Cardiac muscle cell (in vitro differentiated cells and primary cell): Measurements from ENCODE around the gene PDZRN3. TPM values are rescaled to one million over a fixed set of nuclear protein-coding genes. Genes with fewer than 3 reads are reported as not detected.

Experiments
- DNase-seq, 2 donors: peaks; one replicate each; pipeline versions ENCODE4 v3.0.0 to v3.0.0-alpha.2; 2010 to 2017; ENCODE audit warnings: low read depth in 1 of 2, low spot score in 1 of 2
- H3K27ac ChIP-seq: fragments of 200-600 bp; sonication (generic); 2 replicates; pipeline ENCODE4 v1.5.1; 2016
- H3K27me3 ChIP-seq: fragments of 200-600 bp; sonication (generic); 2 replicates; pipeline ENCODE4 v1.6.0; 2016; ENCODE audit warnings: control low read depth
- H3K36me3 ChIP-seq: fragments of 200-600 bp; sonication (generic); 2 replicates; pipeline ENCODE4 v1.5.1; 2016; ENCODE audit warnings: control low read depth
- H3K4me1 ChIP-seq: fragments of 200-600 bp; sonication (generic); 2 replicates; pipeline ENCODE4 v1.8.1; 2017; ENCODE audit warnings: low read depth, mild to moderate bottlenecking, mixed run types
- H3K4me3 ChIP-seq: fragments of 200-600 bp; sonication (generic); 2 replicates; pipeline ENCODE4 v1.5.1; 2016; ENCODE audit warnings: mild to moderate bottlenecking
- H3K9me3 ChIP-seq: fragments of 200-600 bp; sonication (generic); 2 replicates; pipeline ENCODE4 v1.5.1; 2017; ENCODE audit warnings: low read depth, mild to moderate bottlenecking, control low read depth
- polyA plus RNA-seq: library from polyadenylated mRNA; unstranded; fragments of >200 nt; fragmentation: Nextera tagmentation; extraction: Ambion mirVana; gene quantifications from 2 replicates; pipeline ENCODE4 v1.2.1, GENCODE V29; 2016
- total RNA-seq: library from RNA; depleted of rRNA; stranded (reverse); fragments of >200 nt; gene quantifications from 2 replicates; pipeline ENCODE4 v1.2.3, GENCODE V29; 2016
- TF ChIP-seq, protein P1 (sequence below): IDR thresholded peaks from 2 replicates; pipeline ENCODE4 v1.5.1; 2012; ENCODE audit warnings: low read depth, mild to moderate bottlenecking, low read length

Gene PDZRN3
- total and polyA plus RNA-seq, 2 experiments from 2014 or later = 63.9 to 94.7 TPM

DNA sequence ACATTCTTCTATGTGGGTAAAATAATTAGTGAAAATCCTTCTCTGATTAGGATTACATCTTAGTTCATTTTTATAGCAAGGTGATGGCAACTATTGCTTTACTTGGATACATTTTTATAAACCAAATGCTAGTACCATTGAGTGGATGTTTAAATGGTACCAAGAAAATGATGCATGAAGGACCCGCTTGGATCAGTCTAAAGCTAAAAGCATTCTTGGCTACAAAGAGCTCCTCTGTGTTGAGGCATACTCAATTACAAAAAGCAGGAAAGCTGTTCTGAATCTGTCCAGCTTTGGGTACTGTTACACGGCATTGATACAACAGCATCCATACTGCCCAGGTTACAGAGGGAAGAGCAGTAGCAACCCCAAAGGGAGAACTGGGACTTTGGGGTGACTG lies 217.2 kb downstream of the PDZRN3 start:
- no peak for DNase-seq
- H3K9me3 ChIP-seq = no peaks in the 10 kb centered on the region
- no peak overlapping the region for H3K4me3 ChIP-seq
- no peaks in the 10 kb centered on the region for H3K27me3 ChIP-seq
- H3K4me1 ChIP-seq = peaks cover 16% of the 10 kb centered on the region
- TF ChIP-seq, protein P1, sequence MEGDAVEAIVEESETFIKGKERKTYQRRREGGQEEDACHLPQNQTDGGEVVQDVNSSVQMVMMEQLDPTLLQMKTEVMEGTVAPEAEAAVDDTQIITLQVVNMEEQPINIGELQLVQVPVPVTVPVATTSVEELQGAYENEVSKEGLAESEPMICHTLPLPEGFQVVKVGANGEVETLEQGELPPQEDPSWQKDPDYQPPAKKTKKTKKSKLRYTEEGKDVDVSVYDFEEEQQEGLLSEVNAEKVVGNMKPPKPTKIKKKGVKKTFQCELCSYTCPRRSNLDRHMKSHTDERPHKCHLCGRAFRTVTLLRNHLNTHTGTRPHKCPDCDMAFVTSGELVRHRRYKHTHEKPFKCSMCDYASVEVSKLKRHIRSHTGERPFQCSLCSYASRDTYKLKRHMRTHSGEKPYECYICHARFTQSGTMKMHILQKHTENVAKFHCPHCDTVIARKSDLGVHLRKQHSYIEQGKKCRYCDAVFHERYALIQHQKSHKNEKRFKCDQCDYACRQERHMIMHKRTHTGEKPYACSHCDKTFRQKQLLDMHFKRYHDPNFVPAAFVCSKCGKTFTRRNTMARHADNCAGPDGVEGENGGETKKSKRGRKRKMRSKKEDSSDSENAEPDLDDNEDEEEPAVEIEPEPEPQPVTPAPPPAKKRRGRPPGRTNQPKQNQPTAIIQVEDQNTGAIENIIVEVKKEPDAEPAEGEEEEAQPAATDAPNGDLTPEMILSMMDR = no peak
- no peaks in the 10 kb centered on the region for H3K36me3 ChIP-seq
- H3K27ac ChIP-seq = no peak overlapping the region

DNA sequence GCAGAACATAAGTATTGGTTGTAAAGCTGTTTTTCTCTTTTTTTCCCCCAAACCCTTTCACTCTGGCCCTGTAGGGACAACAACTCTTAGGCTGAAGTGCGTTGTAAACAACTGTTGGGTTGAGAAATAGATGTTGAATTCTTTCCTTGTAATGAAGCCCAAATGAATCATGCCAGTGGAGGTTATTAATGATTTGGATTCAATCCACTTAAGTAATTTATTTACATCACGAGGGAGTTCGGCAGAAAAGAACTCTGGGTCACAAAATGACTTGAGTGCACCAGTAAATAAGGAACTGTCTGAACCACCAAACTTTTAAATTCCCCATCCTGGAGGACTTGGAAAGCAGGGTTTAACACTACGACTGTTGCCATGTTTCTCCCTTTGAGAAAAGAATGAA lies 218.9 kb downstream of the PDZRN3 start:
- TF ChIP-seq, protein P1 = no peak
- no peaks in the 10 kb centered on the region for H3K9me3 ChIP-seq
- no peaks in the 10 kb centered on the region for H3K36me3 ChIP-seq
- H3K4me1 ChIP-seq = peaks cover 18% of the 10 kb centered on the region
- peak in 1 of 2 donors; percentile 16 for DNase-seq
- H3K27me3 ChIP-seq = no peaks in the 10 kb centered on the region
- H3K27ac ChIP-seq = no peak overlapping the region
- H3K4me3 ChIP-seq = no peak overlapping the region

DNA sequence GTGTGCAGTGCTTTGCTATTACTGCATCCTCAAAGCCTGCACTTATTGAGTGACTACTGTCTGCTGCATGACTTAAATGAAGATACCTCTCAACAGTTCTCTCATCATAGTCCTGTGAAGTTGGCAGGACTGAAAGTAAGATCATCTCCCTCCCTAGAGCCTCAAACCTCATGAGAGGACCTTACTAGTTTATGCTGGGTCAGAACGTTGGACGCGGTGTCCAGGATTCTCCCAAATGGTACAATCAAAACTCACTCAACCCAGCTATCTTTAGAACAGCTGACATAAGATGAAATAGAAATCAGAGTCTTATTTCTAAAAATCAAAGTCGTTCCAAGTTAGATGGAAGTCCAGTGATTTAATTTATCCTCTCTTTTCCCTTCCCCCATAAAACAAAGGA lies 219.7 kb downstream of the PDZRN3 start:
- no peaks in the 10 kb centered on the region for H3K27me3 ChIP-seq
- no peak overlapping the region for H3K4me3 ChIP-seq
- H3K27ac ChIP-seq = no peak overlapping the region
- DNase-seq = no peak
- peaks cover 17% of the 10 kb centered on the region for H3K4me1 ChIP-seq
- peaks cover 7% of the 10 kb centered on the region for H3K36me3 ChIP-seq
- TF ChIP-seq, protein P1 = no peak
- H3K9me3 ChIP-seq = no peaks in the 10 kb centered on the region

DNA sequence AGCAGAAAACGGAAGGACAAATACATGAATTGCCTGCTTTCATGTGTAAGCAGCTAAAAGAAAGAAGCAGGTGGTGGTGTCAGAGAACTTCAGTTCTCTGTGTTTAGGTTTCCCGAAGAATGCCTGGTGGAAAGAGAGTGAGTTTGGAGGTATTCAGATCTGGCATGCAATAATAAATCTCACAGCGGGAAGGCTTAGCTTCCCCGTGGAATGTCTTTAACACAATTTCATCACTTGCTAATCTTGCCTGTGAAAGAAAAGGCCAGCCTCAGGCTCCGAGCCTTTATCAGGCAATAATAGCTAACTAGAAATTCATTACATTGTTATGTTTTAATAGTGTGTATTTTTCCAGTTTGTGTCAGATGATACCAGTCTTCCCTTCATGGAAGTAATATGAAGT lies 220.3 kb downstream of the PDZRN3 start:
- Histone ChIP-seq H3K9me3 (no peaks in the 10 kb centered on the region), H3K36me3 (peaks cover 10% of the 10 kb centered on the region), H3K4me1 (peaks cover 17% of the 10 kb centered on the region), H3K27ac (no peak overlapping the region), H3K4me3 (no peak overlapping the region), H3K27me3 (no peaks in the 10 kb centered on the region)
- TF ChIP-seq, protein P1 = no peak
- DNase-seq = peak in 1 of 2 donors; percentile 12

DNA sequence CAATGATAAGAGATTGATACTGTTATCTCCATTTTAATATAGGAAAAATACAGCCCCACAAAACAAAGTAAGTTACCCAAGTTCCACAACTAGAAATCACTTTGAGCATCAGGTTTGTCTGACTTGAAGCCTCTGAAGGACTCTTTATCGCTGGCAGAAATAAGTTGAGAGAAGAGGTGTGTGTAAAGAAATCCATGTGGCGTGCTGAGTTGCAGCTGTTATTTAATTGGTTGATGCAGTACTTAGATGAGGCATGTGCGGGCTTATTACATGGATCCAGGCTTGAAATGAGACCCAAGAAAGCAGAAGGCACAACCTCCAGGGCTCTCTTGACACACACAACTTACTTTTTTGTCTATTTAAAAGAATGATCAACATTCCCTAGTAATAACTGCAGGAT lies 221.3 kb downstream of the PDZRN3 start:
- TF ChIP-seq, protein P1 = no peak
- Histone ChIP-seq H3K36me3 (peaks cover 10% of the 10 kb centered on the region), H3K9me3 (no peaks in the 10 kb centered on the region), H3K27ac (no peak overlapping the region), H3K27me3 (no peaks in the 10 kb centered on the region), H3K4me3 (no peak overlapping the region), H3K4me1 (peaks cover 17% of the 10 kb centered on the region)
- DNase-seq = no peak
